ENCODE measurements around the gene STARD9.
"Not testable (repeated sequence)": the region's sequence is repeated elsewhere in the genome, so short reads cannot be mapped to it uniquely, and the experiment has no call there.

The STARD9 gene

GRCh38 chr15:42749266-42749665 is 173.9 kb downstream of the STARD9 start:
- no peak for TF ChIP-seq CTCF (IDR thresholded peaks at IDR 0.05; ENCODE audit: insufficient read depth, low read depth, low read length, missing control alignments)
- DNase-seq (ENCODE audit: low read depth), result no peak
- H3K4me3 ChIP-seq (ENCODE audit: low read depth, low read length), result no peak overlapping the region

GRCh38 chr15:42750306-42750705 is 174.9 kb downstream of the STARD9 start:
- TF ChIP-seq CTCF (IDR thresholded peaks at IDR 0.05; ENCODE audit: insufficient read depth, low read depth, low read length, missing control alignments), result no peak
- no peak overlapping the region for H3K4me3 ChIP-seq (ENCODE audit: low read depth, low read length)
- DNase-seq (ENCODE audit: low read depth), result no peak

GRCh38 chr15:42759093-42759492 is 183.7 kb downstream of the STARD9 start:
- no peak for TF ChIP-seq CTCF (IDR thresholded peaks at IDR 0.05; ENCODE audit: insufficient read depth, low read depth, low read length, missing control alignments)
- no peak overlapping the region for H3K4me3 ChIP-seq (ENCODE audit: low read depth, low read length)
- DNase-seq (ENCODE audit: low read depth), result no peak

GRCh38 chr15:42760759-42761158 is 185.4 kb downstream of the STARD9 start:
- DNase-seq (ENCODE audit: low read depth), result no peak
- no peak overlapping the region for H3K4me3 ChIP-seq (ENCODE audit: low read depth, low read length)
- TF ChIP-seq CTCF (IDR thresholded peaks at IDR 0.05; ENCODE audit: insufficient read depth, low read depth, low read length, missing control alignments), result no peak

GRCh38 chr15:42761813-42762212 is 186.4 kb downstream of the STARD9 start:
- H3K4me3 ChIP-seq (ENCODE audit: low read depth, low read length); DNase-seq (ENCODE audit: low read depth): not testable (repeated sequence)

GRCh38 chr15:42764154-42764731 is 188.8 kb downstream of the STARD9 start:
- not testable (repeated sequence) for DNase-seq (ENCODE audit: low read depth); H3K4me3 ChIP-seq (ENCODE audit: low read depth, low read length)

- not testable (repeated sequence) for DNase-seq (ENCODE audit: low read depth); H3K4me3 ChIP-seq (ENCODE audit: low read depth, low read length)
Measured at GRCh38 chr15:42766109-42766508, 190.7 kb downstream of the STARD9 start.
